KMS-11 (cell line): Measurements from ENCODE around the gene HAAO.

Experiments
- H2AFZ ChIP-seq: fragments of 200-600 bp; sonication (generic); 2 replicates; pipeline ENCODE4 v1.6.1; 2016; ENCODE audit warnings: antibody characterized with exemption, mixed run types, low read depth
- H3K27ac ChIP-seq: fragments of 200-600 bp; sonication (generic); 2 replicates; pipeline ENCODE4 v1.6.1; 2016; ENCODE audit warnings: mild to moderate bottlenecking, mixed run types
- H3K27me3 ChIP-seq: fragments of 200-600 bp; sonication (generic); 2 replicates; pipeline ENCODE4 v1.6.1; 2017; ENCODE audit warnings: mild to moderate bottlenecking, low read depth, mixed run types, moderate library complexity; ENCODE audit not compliant: insufficient read depth
- H3K36me3 ChIP-seq: fragments of 200-600 bp; sonication (generic); 2 replicates; pipeline ENCODE4 v1.6.1; 2017; ENCODE audit warnings: mild to moderate bottlenecking, mixed run types; ENCODE audit not compliant: insufficient read depth
- H3K4me1 ChIP-seq: fragments of 200-600 bp; sonication (generic); 2 replicates; pipeline ENCODE4 v1.6.1; 2016; ENCODE audit warnings: mild to moderate bottlenecking, low read depth, mixed run types; ENCODE audit not compliant: poor library complexity, severe bottlenecking
- H3K4me2 ChIP-seq: fragments of 200-600 bp; sonication (generic); 2 replicates; pipeline ENCODE4 v1.7.0; 2016; ENCODE audit warnings: mild to moderate bottlenecking, mixed run types
- H3K4me3 ChIP-seq: fragments of 200-600 bp; sonication (generic); IDR thresholded peaks from 2 replicates; pipeline ENCODE4 v1.6.1; 2017; ENCODE audit warnings: low read depth, low read length, mixed read lengths; ENCODE audit not compliant: insufficient read depth
- H3K79me2 ChIP-seq: fragments of 200-600 bp; sonication (generic); 2 replicates; pipeline ENCODE4 v1.6.1; 2016; ENCODE audit warnings: low read depth, mixed run types; ENCODE audit not compliant: insufficient read depth
- H3K9ac ChIP-seq: fragments of 200-600 bp; sonication (generic); 2 replicates; pipeline ENCODE4 v1.6.1; 2016; ENCODE audit warnings: mild to moderate bottlenecking, mixed run types
- H4K20me1 ChIP-seq: fragments of 200-600 bp; sonication (generic); 2 replicates; pipeline ENCODE4 v1.6.1; 2016; ENCODE audit warnings: mild to moderate bottlenecking, mixed run types; ENCODE audit not compliant: insufficient read depth
- TF ChIP-seq, protein P1 (sequence below): fragments of 200-600 bp; sonication (generic); conservative IDR thresholded peaks from 2 replicates; pipeline ENCODE4 v1.6.1; 2017; ENCODE audit warnings: low read depth, mild to moderate bottlenecking, antibody characterized with exemption, low read length, moderate library complexity, mixed read lengths

Gene HAAO

DNA sequence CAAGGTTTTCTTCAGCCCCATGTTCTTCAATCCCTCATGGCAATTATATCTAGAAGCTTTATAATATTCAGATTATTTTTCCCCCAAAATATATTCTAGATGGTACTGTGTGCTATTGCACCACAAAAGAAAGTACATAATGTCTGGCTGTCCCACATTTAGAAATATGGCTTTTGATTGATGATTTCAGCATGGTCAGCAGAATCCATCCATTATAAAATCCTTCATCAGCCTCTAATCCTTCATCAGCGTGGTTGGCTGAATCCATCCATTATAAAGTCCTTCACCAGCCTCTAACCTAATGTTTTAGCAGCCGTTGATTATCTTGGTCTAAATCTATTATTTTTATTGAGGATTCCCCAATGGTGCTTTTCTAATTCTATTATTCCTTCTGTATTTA, 23.3 kb upstream of the HAAO start:
- H3K9ac ChIP-seq = no peak overlapping the region
- no peaks in the 10 kb centered on the region for H3K36me3 ChIP-seq
- no peaks in the 10 kb centered on the region for H4K20me1 ChIP-seq
- H2AFZ ChIP-seq = no peak overlapping the region
- no peak overlapping the region for H3K4me2 ChIP-seq
- H3K79me2 ChIP-seq = no peaks in the 10 kb centered on the region
- H3K4me3 ChIP-seq = no peak overlapping the region
- H3K27me3 ChIP-seq = no peaks in the 10 kb centered on the region
- H3K4me1 ChIP-seq = peaks cover 14% of the 10 kb centered on the region
- TF ChIP-seq, protein P1, sequence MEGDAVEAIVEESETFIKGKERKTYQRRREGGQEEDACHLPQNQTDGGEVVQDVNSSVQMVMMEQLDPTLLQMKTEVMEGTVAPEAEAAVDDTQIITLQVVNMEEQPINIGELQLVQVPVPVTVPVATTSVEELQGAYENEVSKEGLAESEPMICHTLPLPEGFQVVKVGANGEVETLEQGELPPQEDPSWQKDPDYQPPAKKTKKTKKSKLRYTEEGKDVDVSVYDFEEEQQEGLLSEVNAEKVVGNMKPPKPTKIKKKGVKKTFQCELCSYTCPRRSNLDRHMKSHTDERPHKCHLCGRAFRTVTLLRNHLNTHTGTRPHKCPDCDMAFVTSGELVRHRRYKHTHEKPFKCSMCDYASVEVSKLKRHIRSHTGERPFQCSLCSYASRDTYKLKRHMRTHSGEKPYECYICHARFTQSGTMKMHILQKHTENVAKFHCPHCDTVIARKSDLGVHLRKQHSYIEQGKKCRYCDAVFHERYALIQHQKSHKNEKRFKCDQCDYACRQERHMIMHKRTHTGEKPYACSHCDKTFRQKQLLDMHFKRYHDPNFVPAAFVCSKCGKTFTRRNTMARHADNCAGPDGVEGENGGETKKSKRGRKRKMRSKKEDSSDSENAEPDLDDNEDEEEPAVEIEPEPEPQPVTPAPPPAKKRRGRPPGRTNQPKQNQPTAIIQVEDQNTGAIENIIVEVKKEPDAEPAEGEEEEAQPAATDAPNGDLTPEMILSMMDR = no peak
- no peak overlapping the region for H3K27ac ChIP-seq

DNA sequence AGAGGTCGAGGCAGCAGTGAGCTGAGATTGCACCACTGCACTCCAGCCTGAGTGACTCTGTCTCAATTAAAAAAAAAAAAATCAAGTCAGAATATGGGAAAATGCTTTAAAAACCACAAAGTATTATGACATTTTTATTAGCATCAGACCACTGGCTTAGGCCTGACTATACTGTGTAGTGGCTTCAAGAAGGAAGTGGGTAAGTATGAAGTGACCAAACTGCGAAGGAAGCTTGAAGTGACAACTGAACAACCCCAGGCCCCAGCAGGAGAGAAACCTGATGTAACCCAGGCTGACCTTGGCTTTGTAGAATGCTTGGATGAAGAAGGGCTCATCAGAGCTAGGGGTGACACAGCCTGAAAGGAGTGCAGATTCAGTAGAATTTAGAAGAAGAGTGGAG, 21.4 kb upstream of the HAAO start:
- Histone ChIP-seq H3K79me2 (no peaks in the 10 kb centered on the region), H3K27ac (no peak overlapping the region), H3K4me3 (no peak overlapping the region), H4K20me1 (no peaks in the 10 kb centered on the region), H3K4me1 (peaks cover 20% of the 10 kb centered on the region), H2AFZ (no peak overlapping the region), H3K9ac (no peak overlapping the region), H3K36me3 (no peaks in the 10 kb centered on the region), H3K4me2 (no peak overlapping the region), H3K27me3 (no peaks in the 10 kb centered on the region)
- TF ChIP-seq, protein P1 = no peak

DNA sequence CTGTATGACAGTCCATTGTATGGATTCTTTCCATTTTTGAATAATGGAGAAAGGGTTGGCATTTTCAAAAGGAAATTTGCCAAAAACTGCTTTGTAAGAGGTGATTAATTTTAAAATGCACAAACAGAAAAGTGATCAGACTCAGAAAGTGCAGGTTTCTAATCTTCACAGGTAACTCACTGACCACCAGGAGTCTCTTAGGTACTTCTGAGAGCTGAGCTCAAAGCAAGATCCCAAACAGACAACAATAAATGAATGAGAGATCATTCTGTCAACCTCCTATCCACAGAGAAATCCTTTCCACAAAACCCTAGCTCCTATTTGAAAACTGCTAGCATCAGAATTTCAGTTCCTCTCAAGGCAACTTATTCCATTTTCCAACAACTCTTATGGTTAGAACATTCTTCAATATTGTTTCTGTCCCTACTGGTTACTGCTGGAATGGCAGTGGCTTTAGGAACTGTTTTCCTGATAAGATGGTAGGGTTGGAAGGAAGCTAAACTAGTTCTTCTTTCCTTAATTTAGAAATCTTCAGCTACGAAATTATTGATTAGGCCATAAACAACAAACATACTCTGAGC, 20.6 kb upstream of the HAAO start:
- no peaks in the 10 kb centered on the region for H3K36me3 ChIP-seq
- no peak overlapping the region for H3K4me3 ChIP-seq
- no peak overlapping the region; the same call in 1 of the 2 replicates for H3K27ac ChIP-seq
- H4K20me1 ChIP-seq = no peaks in the 10 kb centered on the region
- no peak overlapping the region for H2AFZ ChIP-seq
- H3K79me2 ChIP-seq = no peaks in the 10 kb centered on the region
- no peak overlapping the region for H3K4me2 ChIP-seq
- H3K9ac ChIP-seq = no peak overlapping the region
- no peaks in the 10 kb centered on the region for H3K27me3 ChIP-seq
- peaks cover 20% of the 10 kb centered on the region for H3K4me1 ChIP-seq
- TF ChIP-seq, protein P1 = peak; percentile 75

DNA sequence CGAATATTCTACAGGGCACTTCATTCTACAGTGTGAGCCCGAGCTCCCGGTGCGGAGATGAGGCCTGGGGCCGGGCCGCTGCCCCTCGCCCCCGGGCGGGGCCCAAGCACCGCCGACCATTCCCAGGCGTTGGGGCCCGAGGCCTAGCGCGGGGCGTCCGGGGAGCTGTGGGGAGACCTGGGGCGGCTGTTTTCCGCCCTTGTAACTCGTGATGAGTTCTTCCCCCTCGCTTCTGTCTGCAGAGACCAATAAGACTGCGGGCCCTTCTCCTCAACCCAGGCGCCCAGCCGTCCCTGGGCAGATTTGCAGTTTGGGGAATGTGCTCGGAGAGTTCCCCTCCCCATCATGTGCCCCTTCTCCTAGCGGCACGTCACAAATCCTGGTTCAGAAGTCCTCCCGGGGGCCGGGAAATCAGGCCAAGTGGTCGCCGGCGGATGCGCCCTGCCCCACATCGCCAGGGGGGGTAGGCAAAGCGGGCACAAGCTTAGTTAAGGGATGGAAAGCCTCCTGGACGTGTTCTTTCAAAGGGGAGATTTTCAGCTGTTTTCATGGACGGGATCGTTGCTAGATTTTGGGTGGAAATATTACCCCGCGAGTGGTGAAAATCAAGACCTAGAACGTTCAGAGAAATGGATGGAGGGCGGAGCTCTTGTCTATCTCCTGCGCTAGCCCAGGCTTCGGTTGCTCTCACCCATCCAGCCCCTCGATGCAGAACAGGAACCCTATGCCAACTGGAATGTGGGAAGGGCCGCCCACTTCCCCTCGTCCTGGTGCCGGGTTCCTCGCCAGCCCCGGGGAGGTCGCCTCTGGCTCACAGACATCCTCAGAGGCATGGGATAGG, 18.8 kb upstream of the HAAO start:
- Histone ChIP-seq H4K20me1 (no peaks in the 10 kb centered on the region), H3K27me3 (no peaks in the 10 kb centered on the region), H3K79me2 (no peaks in the 10 kb centered on the region), H3K4me2 (peak overlapping the region; percentile 99), H3K27ac (peak overlapping the region; percentile 99), H3K9ac (peak overlapping the region; percentile 98), H3K36me3 (no peaks in the 10 kb centered on the region), H3K4me3 (peak overlapping the region; percentile 98), H3K4me1 (peaks cover 20% of the 10 kb centered on the region), H2AFZ (peak overlapping the region; percentile 98)
- TF ChIP-seq, protein P1 = peak; percentile 1; the same call in 1 of the 2 replicates
